ENCODE measurements around the gene C3orf20.

Gene C3orf20

GRCh38 chr3:14758297-14758696 is 83.4 kb downstream of the C3orf20 start:
- Histone ChIP-seq H3K27me3 (ENCODE audit: low read length) (no peaks in the 10 kb centered on the region), H3K9me3 (ENCODE audit: insufficient read depth, low read length) (no peaks in the 10 kb centered on the region), H3K27ac (ENCODE audit: low read depth, low read length) (no peak overlapping the region), H3K79me2 (ENCODE audit: insufficient read depth, low read length) (no peaks in the 10 kb centered on the region), H3K9ac (ENCODE audit: low read length) (no peak overlapping the region), H3K4me3 (ENCODE audit: insufficient read depth, low read length, poor library complexity, severe bottlenecking) (no peak overlapping the region), H3F3A (ENCODE audit: insufficient read depth) (no peaks in the 10 kb centered on the region), H4K20me1 (ENCODE audit: low read depth, low read length) (no peaks in the 10 kb centered on the region), H3K4me2 (ENCODE audit: low read depth, low read length, poor library complexity, severe bottlenecking) (no peak overlapping the region), H3K36me3 (ENCODE audit: low read length) (no peaks in the 10 kb centered on the region), H2AFZ (ENCODE audit: low read depth, low read length, severe bottlenecking) (no peak overlapping the region), H3K9me2 (replicated peaks; ENCODE audit: insufficient read depth, low read length) (no peaks in the 10 kb centered on the region)
- TF ChIP-seq EZH2phosphoT487 (conservative IDR thresholded peaks at IDR 0.05; ENCODE audit: low read length) (no peak), CTCF (IDR thresholded peaks at IDR 0.05; ENCODE audit: insufficient read depth, low read length, poor library complexity, severe bottlenecking) (no peak)

DNA sequence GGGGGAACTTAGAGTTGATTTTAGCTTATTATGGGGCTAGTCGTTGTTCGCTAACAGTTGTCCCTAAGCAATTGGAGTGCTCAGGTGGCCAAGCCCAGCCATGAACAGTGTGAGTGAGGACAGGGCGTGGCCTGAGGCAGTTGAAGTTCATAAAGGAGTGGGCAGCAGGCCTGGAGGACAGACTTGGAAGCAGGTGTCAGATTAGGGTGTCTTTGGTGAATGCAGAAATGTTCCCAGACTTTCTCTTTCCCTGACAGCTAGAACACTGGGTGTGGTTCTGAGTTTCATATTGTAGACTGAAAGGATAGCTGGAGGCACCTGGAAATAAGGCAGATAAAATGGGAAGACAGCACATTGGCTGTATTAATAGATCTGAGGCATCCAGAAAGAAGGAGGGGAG is 84.0 kb downstream of the C3orf20 start:
- H2AFZ ChIP-seq (ENCODE audit: low read depth, low read length, severe bottlenecking) = no peak overlapping the region
- H3K36me3 ChIP-seq (ENCODE audit: low read length) = no peaks in the 10 kb centered on the region
- H3K79me2 ChIP-seq (ENCODE audit: insufficient read depth, low read length) = no peaks in the 10 kb centered on the region
- no peaks in the 10 kb centered on the region for H4K20me1 ChIP-seq (ENCODE audit: low read depth, low read length)
- H3K27me3 ChIP-seq (ENCODE audit: low read length) = no peaks in the 10 kb centered on the region
- H3K4me2 ChIP-seq (ENCODE audit: low read depth, low read length, poor library complexity, severe bottlenecking) = no peak overlapping the region
- H3F3A ChIP-seq (ENCODE audit: insufficient read depth) = no peaks in the 10 kb centered on the region
- H3K9me2 ChIP-seq (replicated peaks; ENCODE audit: insufficient read depth, low read length) = no peaks in the 10 kb centered on the region
- no peaks in the 10 kb centered on the region for H3K9me3 ChIP-seq (ENCODE audit: insufficient read depth, low read length)
- H3K4me3 ChIP-seq (ENCODE audit: insufficient read depth, low read length, poor library complexity, severe bottlenecking) = no peak overlapping the region
- H3K27ac ChIP-seq (ENCODE audit: low read depth, low read length) = no peak overlapping the region
- H3K9ac ChIP-seq (ENCODE audit: low read length) = no peak overlapping the region
- no peak for TF ChIP-seq EZH2phosphoT487 (conservative IDR thresholded peaks at IDR 0.05; ENCODE audit: low read length)

- no peaks in the 10 kb centered on the region for H3K36me3 ChIP-seq (ENCODE audit: low read length)
- TF ChIP-seq CTCF (IDR thresholded peaks at IDR 0.05; ENCODE audit: insufficient read depth, low read length, poor library complexity, severe bottlenecking) = no peak
- no peak for TF ChIP-seq EZH2phosphoT487 (conservative IDR thresholded peaks at IDR 0.05; ENCODE audit: low read length)
These were observed 85.2 kb downstream of the C3orf20 start for GRCh38 chr3:14760185-14760584.

DNA sequence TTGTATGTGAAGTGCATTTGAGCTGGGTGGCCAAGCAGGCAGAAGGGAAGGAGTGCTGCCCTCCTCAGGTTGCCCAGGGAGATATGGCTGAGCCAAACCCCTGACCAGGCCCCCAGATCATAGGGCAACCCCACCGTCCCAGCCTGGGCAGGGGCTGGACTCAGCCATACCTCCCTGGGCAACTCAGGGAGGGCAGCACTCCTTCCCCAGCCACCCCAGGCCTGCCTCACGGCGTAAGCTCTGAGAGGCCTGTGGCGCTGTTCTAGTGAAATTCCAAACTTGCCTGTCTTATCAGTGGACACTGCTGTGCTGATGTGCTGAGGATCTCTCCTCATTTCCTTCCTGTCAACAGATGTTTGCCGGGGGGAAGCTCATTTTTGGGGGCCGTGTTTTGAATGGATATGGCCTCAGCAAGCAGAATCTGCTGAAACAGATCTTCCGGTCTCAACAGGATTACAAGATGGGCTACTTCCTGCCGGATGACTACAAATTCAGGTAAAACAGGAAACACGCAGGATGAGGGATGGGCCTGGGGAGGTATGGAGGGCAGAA is 86.3 kb downstream of the C3orf20 start:
- no peaks in the 10 kb centered on the region for H3K9me2 ChIP-seq (replicated peaks; ENCODE audit: insufficient read depth, low read length)
- no peak overlapping the region for H3K27ac ChIP-seq (ENCODE audit: low read depth, low read length)
- H3K36me3 ChIP-seq (ENCODE audit: low read length) = no peaks in the 10 kb centered on the region
- H3F3A ChIP-seq (ENCODE audit: insufficient read depth) = no peaks in the 10 kb centered on the region
- H2AFZ ChIP-seq (ENCODE audit: low read depth, low read length, severe bottlenecking) = no peak overlapping the region
- no peaks in the 10 kb centered on the region for H3K9me3 ChIP-seq (ENCODE audit: insufficient read depth, low read length)
- H3K79me2 ChIP-seq (ENCODE audit: insufficient read depth, low read length) = no peaks in the 10 kb centered on the region
- H3K4me3 ChIP-seq (ENCODE audit: insufficient read depth, low read length, poor library complexity, severe bottlenecking) = no peak overlapping the region
- no peaks in the 10 kb centered on the region for H3K27me3 ChIP-seq (ENCODE audit: low read length)
- TF ChIP-seq EZH2phosphoT487 (conservative IDR thresholded peaks at IDR 0.05; ENCODE audit: low read length) = no peak
- TF ChIP-seq CTCF (IDR thresholded peaks at IDR 0.05; ENCODE audit: insufficient read depth, low read length, poor library complexity, severe bottlenecking) = no peak
- H3K4me2 ChIP-seq (ENCODE audit: low read depth, low read length, poor library complexity, severe bottlenecking) = no peak overlapping the region
- no peak overlapping the region for H3K9ac ChIP-seq (ENCODE audit: low read length)
- no peaks in the 10 kb centered on the region for H4K20me1 ChIP-seq (ENCODE audit: low read depth, low read length)

More at GRCh38 chr3:14760185-14760584, 85.2 kb downstream of the C3orf20 start:
- Histone ChIP-seq H3K27me3 (ENCODE audit: low read length) (no peaks in the 10 kb centered on the region), H2AFZ (ENCODE audit: low read depth, low read length, severe bottlenecking) (no peak overlapping the region), H3K9me2 (replicated peaks; ENCODE audit: insufficient read depth, low read length) (no peaks in the 10 kb centered on the region), H3K4me2 (ENCODE audit: low read depth, low read length, poor library complexity, severe bottlenecking) (no peak overlapping the region), H3K79me2 (ENCODE audit: insufficient read depth, low read length) (no peaks in the 10 kb centered on the region), H4K20me1 (ENCODE audit: low read depth, low read length) (no peaks in the 10 kb centered on the region), H3K4me3 (ENCODE audit: insufficient read depth, low read length, poor library complexity, severe bottlenecking) (no peak overlapping the region), H3K9me3 (ENCODE audit: insufficient read depth, low read length) (no peaks in the 10 kb centered on the region), H3K9ac (ENCODE audit: low read length) (no peak overlapping the region), H3F3A (ENCODE audit: insufficient read depth) (no peaks in the 10 kb centered on the region), H3K27ac (ENCODE audit: low read depth, low read length) (no peak overlapping the region)

All from SU-DHL-6 (cell line).